HG02870 (cell line): ENCODE data around the gene RNPEPL1.

Experiments used
- ATAC-seq: cut with Tn5 transposase; IDR thresholded peaks from one replicate; pipeline ENCODE4 v1.9.1; 2021; ENCODE audit warnings: mild to moderate bottlenecking, moderate library complexity; ENCODE audit not compliant: unreplicated experiment

Gene RNPEPL1

DNA sequence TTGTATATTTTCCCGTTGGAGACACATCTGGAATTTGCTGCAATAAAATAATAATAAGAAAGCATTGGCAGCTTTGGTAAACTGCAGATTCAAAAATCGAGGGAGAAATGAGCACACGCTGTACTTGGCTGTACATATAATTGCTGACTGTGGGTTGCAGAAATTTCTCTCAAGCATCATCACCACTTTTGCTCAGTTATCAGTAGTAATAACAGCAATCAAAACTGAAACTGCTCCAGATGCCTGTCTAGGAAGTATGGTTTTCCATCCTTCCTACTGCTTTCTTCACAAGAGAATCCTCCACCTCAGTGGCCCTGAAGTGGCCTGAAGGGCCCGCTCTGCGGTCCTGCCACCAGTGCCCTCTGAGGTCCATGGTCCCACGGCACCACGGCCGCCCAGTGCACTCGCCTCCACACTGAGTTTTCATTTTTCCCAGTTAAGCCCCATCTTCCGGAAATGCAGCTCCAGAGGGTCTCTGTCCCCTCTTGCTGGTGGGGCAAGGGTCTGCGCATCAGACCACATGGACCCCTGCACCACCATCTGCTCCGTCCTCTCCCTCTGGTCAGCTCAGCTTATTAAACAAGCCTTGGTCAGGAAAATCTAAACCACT is 4.2 kb upstream of the RNPEPL1 start:
- no peak for ATAC-seq

- no peak for ATAC-seq
Measured at GRCh38 chr2:240564561-240565332, 3.5 kb upstream of the RNPEPL1 start.

GRCh38 chr2:240565333-240566202 is 2.7 kb upstream of the RNPEPL1 start:
- ATAC-seq, result peak; percentile 30

DNA sequence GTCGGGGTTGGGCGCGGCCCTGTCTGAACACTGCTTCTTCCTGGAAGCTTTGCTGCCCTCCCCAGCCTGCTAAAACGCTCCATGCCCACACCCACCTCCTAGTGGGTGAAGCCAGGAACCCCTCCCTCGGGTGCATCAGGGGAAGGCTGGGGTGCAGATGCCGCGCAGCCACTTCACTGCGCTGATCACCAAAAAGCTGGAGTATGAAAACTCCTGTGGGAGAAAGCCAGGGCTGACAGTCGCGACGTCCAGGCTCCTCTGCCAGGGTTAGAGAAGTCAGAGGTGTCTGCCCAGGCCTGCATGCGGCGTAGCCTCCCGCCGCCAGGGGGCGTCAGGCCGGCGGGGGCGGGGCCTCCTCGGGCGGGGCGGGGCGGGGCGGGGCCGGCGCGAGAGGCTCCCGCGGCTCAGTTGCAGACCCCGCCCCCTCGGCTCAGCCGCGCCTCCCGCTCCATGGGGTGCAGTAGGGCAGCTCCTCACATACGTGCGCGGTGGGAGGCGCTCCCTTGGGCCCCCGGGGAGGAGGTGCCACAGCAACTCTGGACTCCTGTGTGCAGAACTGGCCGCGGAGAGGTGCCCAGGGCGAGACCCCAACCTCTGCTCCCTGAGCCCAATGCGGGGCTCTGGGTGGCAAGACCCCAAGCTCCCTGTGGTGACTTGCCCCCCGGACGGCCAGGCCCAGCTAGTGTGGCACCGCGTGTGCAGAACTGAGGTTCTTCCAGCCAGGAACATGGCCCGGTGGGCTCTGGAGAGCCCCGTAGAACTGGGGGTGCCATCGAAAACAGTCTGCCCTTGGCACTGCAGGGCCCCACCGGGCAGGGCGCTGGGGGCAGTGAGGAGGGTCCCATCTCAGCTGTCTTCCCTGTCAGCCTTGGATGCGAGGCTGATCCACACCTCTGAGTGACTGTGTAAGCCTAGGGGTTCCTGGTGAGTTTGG is 1.8 kb upstream of the RNPEPL1 start:
- ATAC-seq, result peak; percentile 34

GRCh38 chr2:240567137-240567871 is 980 bp upstream of the RNPEPL1 start:
- no peak for ATAC-seq

DNA sequence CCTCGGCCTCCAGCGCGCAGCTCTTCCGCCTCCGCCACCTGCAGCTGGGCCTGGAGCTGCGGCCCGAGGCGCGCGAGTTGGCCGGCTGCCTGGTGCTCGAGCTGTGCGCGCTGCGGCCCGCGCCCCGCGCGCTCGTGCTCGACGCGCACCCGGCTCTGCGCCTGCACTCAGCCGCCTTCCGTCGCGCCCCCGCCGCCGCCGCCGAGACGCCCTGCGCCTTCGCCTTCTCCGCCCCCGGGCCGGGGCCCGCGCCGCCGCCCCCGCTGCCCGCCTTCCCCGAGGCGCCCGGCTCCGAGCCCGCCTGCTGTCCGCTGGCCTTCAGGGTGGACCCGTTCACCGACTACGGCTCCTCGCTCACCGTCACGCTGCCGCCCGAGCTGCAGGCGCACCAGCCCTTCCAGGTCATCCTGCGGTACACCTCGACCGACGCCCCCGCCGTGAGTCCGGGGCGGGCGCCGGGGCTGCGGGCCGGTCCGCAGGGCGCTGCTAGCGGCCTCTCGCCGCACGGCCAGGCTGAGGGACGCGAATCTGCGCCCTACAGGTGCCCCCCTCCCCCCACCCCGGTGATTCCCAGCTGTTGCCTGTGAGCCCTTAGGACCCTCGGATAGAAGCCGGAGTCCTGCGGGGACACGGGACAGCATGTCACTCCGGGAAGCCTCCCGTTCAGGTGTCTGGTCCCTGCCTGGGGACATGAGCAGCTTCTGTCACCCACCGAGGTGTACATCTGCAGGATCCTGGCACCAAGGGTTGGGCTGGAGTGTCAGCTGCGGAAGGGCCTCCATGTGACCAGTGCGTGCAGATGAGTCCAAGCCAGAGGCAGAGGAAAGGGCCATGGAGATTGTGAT is 616 bp downstream of the RNPEPL1 start:
- ATAC-seq, result no peak

DNA sequence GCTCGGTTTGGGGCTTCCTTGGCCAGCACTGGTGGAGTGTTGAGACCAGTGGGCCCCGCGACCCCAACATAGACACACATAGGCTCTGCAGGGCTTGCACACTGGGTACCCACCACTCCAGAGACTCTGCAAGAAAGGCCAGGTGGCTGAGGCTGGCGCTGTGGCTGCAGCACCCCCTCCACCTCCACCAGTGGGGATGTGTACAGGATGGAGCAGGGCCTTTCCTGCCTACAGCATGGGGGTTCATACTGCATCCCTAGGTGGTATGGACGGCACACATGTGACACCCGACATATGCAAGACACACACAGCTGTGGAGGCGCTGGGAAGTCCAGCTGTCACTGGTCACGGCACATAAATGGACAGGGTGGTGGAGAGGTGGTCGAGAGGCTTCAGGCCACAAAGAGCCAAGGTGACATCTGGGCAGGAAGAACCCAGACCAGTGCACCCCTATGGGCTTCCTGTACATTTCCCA is 1.3 kb downstream of the RNPEPL1 start:
- ATAC-seq, result no peak

DNA sequence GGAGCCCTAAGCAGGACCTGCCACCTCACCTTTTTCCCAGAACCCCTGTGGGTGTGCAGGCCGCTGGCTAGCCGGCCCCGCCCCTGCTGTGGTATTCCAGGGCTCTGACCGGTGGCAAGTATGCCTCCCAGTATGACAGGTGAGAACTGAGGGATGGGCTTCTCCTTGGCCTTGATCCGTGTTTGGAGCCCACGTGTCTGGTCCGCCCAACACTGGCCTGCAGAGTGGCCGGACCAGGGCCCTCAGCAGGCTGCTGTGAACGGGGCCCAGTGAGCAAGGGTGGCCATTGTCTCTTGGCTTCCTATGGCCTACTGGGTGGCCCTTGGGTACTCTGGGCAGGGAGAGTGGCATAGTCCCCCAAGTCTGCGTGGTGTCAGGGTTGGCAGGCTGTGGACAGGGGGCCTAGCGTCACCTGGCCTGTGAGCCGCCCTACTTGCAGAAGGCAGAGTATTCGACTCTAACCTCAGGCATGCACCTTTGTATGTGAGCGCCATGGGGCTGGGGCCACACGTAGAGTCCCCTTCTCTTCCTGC is 1.8 kb downstream of the RNPEPL1 start:
- no peak for ATAC-seq

- ATAC-seq, result no peak
Measured at GRCh38 chr2:240570531-240571313, 2.4 kb downstream of the RNPEPL1 start.

- no peak for ATAC-seq
Measured at GRCh38 chr2:240571314-240571973, 3.2 kb downstream of the RNPEPL1 start.

DNA sequence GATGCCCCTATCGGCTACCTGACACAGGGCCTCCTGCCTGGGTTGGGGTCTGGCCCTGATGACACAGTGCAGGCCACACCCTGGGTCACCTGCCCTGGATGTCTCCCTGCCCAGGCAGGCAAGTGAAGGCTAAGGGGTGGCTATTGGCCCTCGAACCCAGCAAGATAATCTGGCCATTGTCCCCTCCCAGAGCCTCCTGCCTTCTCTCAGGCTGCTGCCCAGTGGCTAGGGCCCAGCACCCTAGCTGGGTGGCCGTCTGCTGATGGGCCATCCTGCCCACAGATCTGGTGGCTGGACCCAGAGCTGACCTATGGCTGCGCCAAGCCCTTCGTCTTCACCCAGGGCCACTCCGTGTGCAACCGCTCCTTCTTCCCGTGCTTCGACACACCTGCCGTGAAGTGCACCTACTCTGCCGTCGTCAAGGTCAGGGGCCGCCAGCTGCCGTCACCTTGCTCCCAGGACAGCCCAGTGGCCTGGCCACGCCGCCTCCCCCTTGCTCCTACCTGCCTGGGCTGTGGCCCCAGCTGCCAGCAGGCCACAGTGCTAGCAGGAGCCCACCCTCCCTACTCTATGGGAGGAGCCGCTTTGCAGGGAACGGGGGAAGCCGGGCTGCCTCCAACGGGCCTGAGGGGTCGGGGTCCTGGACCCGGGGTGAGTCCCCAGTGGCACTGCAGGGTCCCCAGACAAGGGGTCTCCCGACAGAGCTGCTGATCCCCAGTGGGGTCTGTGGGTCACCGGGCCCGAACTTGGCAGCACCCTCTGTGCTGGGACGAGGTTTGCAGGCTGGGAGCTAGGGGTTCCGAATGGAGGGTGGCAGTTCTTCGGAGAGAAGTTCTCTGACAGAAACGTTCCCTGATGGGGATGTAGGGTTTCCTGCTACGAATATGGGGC is 4.1 kb downstream of the RNPEPL1 start:
- no peak for ATAC-seq

DNA sequence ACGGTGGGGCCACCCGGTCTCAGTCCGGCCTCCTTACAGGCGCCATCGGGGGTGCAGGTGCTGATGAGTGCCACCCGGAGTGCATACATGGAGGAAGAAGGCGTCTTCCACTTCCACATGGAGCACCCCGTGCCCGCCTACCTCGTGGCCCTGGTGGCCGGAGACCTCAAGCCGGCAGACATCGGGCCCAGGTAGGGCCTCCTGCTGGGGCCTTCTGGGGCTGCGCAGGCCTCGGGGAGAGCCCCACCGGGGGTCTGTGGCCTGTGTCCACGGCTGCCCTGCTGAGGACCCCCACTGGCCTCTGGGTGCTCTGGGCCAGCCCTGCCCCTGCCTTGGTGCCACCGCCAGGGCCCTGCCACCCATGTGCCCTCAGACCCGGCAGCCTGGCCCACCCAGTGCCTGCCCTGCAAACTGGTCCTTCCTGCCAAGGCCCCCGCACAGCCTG is 4.8 kb downstream of the RNPEPL1 start:
- ATAC-seq, result no peak

DNA sequence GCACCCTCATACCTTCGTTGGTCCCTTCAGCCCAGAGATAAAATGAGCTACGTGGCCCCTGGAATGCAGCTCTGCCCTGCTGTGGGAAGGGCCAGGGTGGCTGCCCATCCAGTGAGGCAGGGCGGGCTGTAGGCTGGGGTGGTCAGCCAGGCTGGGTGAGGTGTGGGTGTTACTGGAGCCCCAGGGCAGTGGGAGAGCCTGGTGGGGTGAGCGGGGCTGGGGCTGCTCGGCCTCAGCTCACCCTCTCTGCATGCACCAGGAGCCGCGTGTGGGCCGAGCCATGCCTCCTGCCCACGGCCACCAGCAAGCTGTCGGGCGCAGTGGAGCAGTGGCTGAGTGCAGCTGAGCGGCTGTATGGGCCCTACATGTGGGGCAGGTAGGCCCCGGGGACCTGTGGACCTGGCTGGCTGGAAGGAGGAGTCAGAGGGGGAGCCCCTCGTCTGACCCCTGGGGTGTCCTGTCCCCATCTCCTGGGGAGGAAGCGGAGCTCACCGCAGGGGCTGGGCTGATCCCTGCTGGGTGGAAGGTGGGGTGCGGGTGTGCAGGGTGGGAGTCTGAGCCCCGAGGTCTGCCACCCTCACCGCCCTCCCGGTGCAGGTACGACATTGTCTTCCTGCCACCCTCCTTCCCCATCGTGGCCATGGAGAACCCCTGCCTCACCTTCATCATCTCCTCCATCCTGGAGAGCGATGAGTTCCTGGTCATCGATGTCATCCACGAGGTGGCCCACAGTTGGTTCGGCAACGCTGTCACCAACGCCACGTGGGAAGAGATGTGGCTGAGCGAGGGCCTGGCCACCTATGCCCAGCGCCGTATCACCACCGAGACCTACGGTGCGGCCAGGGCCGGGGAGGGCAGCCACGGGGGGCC is 5.5 kb downstream of the RNPEPL1 start:
- ATAC-seq, result no peak

- ATAC-seq, result no peak
Measured at GRCh38 chr2:240574386-240575100, 6.3 kb downstream of the RNPEPL1 start.
